Middle frontal gyrus (tissue), 1 donor: ENCODE measurements around the gene KIF23.

ENCODE experiments used
- DNase-seq: peaks from one replicate; pipeline ENCODE4 v3.0.0-alpha.2; 2015; ENCODE audit warnings: low spot score; ENCODE audit errors: extremely low spot score

KIF23 gene

GRCh38 chr15:69463182-69463756 is 49.1 kb downstream of the KIF23 start:
- DNase-seq: no peak

- DNase-seq: no peak
Observed at GRCh38 chr15:69465253-69465652, 51.1 kb downstream of the KIF23 start.

- DNase-seq: no peak
Observed at GRCh38 chr15:69466733-69467132, 52.6 kb downstream of the KIF23 start.

GRCh38 chr15:69467636-69468035 is 53.5 kb downstream of the KIF23 start:
- DNase-seq: no peak

- no peak for DNase-seq
Observed at GRCh38 chr15:69468241-69469121, 54.3 kb downstream of the KIF23 start.

DNA sequence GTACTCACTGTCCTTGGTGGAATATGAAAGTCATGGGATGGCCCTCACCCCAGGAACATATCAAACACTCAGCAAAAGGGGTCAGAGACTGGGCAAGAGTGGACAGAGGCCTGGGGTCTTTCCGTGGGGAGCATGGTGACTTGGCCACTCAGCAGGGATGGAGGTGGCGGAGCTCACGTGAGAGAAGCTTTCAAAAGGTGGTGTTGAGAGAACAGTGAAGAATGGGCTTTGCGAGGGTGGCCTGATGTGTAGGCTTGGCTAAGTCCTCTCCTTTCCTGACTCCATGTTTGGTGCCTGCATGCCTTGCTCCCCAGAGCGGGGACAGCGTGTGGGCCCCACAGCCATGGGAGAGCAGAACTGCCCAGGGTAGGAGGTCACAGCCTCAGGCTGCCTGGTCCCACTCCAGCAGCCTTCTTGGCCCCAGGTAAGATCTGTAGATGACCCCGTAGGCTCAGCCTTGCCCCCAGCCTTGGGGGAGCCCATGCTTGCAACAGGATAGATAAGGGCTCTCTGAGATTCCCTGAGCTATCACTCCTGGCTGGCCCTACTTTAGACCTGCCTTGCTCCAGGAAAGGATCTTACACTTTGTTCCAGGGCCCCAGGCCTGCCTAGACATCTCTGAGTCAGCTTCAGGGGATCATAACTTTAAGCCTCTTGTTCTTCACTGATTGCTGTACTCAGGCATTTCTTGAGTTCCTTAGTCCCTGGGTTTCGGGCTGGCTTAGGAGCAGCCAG is 55.5 kb downstream of the KIF23 start:
- DNase-seq: no peak

GRCh38 chr15:69472046-69472445 is 57.9 kb downstream of the KIF23 start:
- DNase-seq: no peak

DNA sequence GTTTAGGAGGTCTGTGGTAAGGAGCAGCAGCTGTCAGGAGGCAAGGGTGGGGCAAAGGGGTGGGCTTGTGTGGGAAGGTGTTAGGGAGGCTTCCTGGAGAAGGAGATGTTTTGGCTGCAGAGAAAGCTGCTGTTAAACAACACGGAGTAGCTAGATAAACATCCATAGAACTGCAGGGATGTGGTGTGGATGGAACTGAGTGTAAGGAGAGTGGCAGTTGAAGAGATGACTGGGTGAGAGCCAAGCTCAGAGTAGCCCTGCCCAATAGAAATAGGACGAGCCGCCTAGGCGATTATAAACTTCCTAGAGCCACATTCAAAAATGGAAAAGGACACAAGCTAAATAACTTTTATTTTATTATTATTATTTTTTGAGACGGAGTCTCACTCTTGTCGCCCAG is 58.4 kb downstream of the KIF23 start:
- no peak for DNase-seq

GRCh38 chr15:69474291-69474690 is 60.1 kb downstream of the KIF23 start:
- no peak for DNase-seq

DNA sequence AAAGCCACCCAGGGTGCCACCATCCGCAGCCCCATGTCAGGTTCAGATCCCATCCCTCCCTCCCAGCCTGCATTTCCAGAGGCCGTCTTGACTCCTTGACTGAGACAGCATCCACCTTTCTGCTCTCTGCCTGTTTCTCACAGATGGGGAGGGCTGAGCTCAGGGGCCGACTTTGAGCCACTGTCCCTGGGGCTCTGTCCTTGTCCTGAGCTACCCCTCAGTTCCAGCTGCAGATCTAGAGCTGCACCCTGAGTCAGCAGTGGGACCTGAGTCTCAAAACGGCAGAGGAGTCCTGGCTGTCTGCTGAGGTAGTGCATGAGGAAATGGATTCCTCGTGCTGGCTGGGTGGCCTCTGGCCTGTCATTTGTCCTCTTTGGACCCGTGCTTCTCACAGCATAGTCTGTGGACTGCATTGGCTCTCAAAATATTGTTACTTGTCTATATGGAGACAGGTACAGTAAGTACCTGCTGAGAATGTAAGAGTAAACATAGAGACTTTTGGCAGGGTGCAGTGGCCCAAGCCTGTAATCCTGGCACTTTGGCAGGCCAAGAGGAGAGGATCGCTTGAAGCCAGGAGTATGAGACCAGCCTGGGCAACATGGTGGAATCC is 60.8 kb downstream of the KIF23 start:
- no peak for DNase-seq

DNA sequence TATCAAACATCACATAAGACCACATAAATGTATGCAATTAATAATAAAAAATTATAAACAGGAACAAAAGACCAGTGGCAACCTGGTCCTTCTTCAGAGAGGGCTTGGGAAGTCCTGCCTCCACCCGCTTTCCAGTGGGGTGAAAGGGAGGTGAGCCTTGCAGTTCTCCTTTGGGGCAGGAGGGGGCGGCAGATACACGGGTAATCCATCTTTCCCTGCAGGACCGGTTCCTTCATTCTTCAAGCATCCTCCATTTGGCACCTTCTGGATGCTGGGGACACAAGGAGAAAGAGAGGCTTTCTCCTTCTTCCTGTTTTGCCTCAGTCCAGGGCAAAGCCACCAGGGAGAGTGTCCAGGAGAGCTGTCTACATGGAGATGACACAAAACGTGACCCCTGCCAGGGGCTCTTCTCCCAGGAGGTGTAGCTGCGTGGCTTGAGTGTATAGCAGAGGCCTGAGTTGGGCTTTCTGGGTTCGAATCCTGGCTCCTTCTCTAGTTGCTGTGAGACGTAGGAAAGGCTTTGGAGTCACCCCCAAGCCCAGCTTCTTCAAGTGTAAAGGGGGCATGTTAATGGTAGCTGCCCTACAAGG is 61.7 kb downstream of the KIF23 start:
- DNase-seq: peak; percentile 43

DNA sequence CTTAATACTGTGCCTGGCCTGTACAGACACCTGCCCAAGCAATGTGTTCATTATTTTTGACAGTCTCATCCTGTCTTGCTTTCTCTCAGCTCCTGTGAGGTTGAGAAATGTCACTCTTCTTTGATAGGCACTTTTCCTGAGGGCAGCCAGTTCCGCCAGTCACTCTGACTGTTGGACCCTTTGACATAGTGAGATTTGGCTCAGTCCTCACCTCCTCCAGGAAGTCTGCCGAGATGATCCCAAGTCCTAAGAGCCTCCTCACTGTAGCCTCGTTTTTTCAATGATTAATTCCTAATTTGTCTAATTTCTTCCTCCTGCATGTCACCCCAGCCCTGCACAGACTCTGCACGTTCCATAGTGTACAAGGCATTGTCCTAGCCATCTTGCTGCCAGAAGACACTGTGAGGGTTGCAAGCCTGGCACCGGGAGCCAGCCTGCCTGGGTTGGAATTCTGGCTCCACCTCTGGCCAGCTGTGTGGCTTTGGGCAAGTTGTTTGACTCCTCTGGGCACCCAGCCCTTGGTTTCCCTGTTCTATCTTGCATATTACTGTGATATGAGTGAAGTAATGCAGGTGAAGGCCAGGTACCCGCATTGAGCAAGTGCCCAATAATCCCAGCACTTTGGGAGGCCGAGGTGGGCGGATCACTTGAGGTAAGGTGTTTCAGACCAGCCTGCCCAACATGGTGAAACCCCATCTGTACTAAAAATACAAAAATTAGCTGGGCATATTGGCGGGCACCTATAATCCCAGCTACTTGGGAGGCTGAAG is 62.7 kb downstream of the KIF23 start:
- DNase-seq: no peak

GRCh38 chr15:69478259-69478781 is 64.2 kb downstream of the KIF23 start:
- DNase-seq: no peak

- no peak for DNase-seq
Observed at GRCh38 chr15:69479081-69479480, 64.9 kb downstream of the KIF23 start.

DNA sequence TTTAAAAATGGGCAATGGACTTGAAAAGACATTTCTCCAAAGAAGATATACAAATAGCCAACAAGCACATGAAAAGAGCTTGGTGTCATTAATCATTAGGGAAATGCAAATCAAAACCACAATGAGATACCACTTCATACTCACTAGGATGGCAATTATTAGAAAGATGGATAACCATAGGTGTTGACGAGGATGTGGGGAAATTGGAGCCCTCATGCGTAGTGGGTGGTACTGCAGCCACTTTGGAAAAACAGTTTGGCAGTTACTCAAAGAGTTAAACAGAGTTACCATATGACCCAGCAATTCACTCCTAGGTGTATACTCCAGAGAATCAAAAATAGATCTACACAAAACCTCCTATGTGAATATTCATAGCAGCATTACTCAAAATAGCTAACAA is 65.8 kb downstream of the KIF23 start:
- no peak for DNase-seq

DNA sequence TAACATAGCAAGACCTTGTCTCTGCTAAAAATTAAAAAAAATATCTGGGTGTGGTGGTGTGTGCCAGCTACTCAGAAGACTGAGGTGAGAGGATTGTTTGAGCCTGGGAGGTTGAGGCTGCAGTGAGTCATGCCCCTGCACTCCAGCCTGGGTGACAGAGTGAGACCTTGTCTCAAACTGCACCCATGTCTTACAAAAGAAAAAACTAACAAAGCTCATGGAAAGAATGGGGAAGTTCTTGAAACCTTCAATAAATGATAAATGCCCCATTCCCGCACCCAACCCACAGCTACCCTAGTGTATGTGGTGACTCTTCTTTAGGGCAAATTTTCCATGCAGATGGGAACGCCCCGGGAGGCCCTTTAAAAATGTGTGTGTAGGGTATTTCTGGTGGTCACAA is 66.8 kb downstream of the KIF23 start:
- no peak for DNase-seq

- DNase-seq: no peak
Observed at GRCh38 chr15:69482686-69483256, 68.6 kb downstream of the KIF23 start.

DNA sequence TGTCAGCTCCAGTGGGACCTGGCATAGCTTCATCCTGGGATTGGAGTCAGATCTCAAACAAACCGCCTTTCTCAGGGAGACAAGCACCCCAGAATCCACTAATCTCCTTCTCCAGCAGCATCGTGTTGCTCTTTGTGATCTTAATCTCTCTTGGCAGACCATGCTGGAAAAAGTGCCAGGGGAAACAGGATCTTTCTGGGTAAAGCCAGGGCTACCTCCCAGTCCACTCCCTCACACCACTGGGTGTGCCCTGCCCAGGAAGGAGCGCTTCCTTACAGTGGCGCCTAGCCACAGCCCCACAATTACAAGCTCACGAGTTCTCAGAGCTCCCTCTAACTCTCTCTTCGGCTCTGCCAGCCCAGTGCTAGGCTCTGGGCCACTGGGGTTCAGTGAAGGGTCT is 70.7 kb downstream of the KIF23 start:
- no peak for DNase-seq

- no peak for DNase-seq
Observed at GRCh38 chr15:69486481-69487110, 72.4 kb downstream of the KIF23 start.
